K562 (cell line): Measurements from ENCODE around the gene FARP1. TPM values are rescaled to one million over a fixed set of nuclear protein-coding genes. Genes with fewer than 3 reads are reported as not detected.

Experiments used
- MEF2A ChIP-seq: IDR thresholded peaks from 2 replicates; pipeline ENCODE4 v1.6.1; 2011; ENCODE audit warnings: low read depth, mild to moderate bottlenecking, low read length, moderate library complexity; ENCODE audit not compliant: control insufficient read depth
- PRPF4 ChIP-seq: fragments of 200-400 bp; formaldehyde crosslinking; IDR thresholded peaks from one replicate; pipeline ENCODE4 v1.6.1; 2017; ENCODE audit warnings: low read length, low read depth, mild to moderate bottlenecking; ENCODE audit not compliant: insufficient read depth, poor library complexity, severe bottlenecking
- SAP30 ChIP-seq: fragments of 200-600 bp; sonication (generic); IDR thresholded peaks from 2 replicates; pipeline ENCODE4 v1.6.1; 2012; ENCODE audit warnings: borderline replicate concordance, low read depth, mild to moderate bottlenecking, moderate library complexity, low read length, control low read depth, inconsistent platforms; ENCODE audit not compliant: insufficient read depth, poor library complexity, severe bottlenecking
- polyA plus RNA-seq, 8 experiments: library from polyadenylated mRNA; depleted of rRNA in 4 of 8; stranded (reverse) in 5 of 8; unstranded in 3 of 8; fragments of >200 nt; fragmentation: Nextera tagmentation in 2 of 8; fragmentation: Illumina TruSeq in 1 of 8; extraction: Ambion mirVana in 2 of 8; extraction: Trizol in 1 of 8; gene quantifications; 2 replicates each; pipeline versions ENCODE4 v1.2.1 to v1.2.3, GENCODE V29; 2011 to 2014; ENCODE audit warnings: inconsistent platforms in 1 of 8, missing spikeins in 1 of 8
- total RNA-seq, 7 experiments: library from RNA; depleted of rRNA in 6 of 7; stranded (reverse); fragments of >200 nt in 6 of 7; fragmentation: Illumina TruSeq in 2 of 7; extraction: Trizol in 2 of 7; gene quantifications; 2 replicates each; pipeline versions ENCODE4 v1.2.1 to v1.2.3, GENCODE V29; 2011 to 2021; ENCODE audit warnings: low replicate concordance in 1 of 7
- TF ChIP-seq, protein P1 (sequence below), 2 experiments: fragments of 450-650 bp; IDR thresholded peaks; 2 replicates each; pipeline ENCODE4 v1.6.1; 2016; ENCODE audit warnings: mild to moderate bottlenecking in 2 of 2, borderline replicate concordance in 1 of 2, low read depth in 1 of 2, moderate library complexity in 1 of 2
- TF ChIP-seq, protein P2 (sequence below): fragments of 250-450 bp; sonication (Bioruptor Pico); IDR thresholded peaks from 2 replicates; pipeline ENCODE4 v1.8.0; 2021; ENCODE audit warnings: moderate library complexity, mild to moderate bottlenecking, inconsistent platforms

Gene FARP1
- total and polyA plus RNA-seq, 9 of the 15 experiments (the other 6 are each of a cell fraction or from before 2014, with no cell fraction given), result 0.03 to 0.29 (median 0.05) TPM; not detected in 3

DNA sequence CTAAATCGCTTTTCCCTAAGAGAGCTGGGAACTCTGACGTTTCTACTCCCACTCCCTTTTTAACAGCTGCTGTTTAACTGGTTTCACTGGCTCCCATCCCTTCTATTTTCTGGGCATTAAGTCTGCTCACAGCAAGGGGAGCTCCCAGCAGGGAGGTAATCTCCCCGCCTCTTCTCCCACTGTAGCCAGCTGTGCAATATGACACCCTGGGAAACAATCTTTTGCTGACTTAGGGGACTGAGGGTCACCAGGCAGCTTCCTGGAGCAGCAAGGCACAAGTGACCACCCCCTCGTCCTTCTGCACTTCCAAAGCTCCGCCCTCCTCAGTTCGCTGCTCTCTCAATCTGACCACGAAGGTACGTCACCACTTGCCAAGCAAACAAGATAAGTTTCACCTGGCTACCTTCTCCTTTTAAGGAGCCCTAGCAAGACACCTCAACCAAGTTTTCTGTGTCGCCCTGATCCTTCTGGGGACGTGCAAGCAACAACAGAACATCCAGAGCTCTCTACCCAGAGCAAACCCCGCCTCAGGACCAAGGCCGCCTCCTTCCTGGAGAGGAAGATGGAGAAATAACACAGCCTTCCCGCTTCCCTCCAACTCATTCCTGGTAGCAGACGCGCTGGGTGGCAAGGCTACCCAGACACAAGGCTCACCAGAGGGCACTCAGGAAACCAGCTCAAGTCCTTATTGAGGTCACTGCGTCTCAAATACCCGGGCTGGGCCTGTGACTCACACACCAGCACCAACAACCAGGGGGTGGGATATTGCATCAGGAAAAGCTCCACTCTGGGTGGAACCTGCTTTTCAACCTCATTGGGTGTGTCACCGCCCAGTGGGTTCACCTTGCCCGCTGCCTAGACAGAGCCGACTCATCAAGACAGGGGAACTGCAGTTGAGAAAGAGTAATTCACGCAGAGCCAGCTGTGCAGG, 341.7 kb downstream of the FARP1 start (continued):
- no peak for TF ChIP-seq PRPF4
- TF ChIP-seq, protein P1, sequence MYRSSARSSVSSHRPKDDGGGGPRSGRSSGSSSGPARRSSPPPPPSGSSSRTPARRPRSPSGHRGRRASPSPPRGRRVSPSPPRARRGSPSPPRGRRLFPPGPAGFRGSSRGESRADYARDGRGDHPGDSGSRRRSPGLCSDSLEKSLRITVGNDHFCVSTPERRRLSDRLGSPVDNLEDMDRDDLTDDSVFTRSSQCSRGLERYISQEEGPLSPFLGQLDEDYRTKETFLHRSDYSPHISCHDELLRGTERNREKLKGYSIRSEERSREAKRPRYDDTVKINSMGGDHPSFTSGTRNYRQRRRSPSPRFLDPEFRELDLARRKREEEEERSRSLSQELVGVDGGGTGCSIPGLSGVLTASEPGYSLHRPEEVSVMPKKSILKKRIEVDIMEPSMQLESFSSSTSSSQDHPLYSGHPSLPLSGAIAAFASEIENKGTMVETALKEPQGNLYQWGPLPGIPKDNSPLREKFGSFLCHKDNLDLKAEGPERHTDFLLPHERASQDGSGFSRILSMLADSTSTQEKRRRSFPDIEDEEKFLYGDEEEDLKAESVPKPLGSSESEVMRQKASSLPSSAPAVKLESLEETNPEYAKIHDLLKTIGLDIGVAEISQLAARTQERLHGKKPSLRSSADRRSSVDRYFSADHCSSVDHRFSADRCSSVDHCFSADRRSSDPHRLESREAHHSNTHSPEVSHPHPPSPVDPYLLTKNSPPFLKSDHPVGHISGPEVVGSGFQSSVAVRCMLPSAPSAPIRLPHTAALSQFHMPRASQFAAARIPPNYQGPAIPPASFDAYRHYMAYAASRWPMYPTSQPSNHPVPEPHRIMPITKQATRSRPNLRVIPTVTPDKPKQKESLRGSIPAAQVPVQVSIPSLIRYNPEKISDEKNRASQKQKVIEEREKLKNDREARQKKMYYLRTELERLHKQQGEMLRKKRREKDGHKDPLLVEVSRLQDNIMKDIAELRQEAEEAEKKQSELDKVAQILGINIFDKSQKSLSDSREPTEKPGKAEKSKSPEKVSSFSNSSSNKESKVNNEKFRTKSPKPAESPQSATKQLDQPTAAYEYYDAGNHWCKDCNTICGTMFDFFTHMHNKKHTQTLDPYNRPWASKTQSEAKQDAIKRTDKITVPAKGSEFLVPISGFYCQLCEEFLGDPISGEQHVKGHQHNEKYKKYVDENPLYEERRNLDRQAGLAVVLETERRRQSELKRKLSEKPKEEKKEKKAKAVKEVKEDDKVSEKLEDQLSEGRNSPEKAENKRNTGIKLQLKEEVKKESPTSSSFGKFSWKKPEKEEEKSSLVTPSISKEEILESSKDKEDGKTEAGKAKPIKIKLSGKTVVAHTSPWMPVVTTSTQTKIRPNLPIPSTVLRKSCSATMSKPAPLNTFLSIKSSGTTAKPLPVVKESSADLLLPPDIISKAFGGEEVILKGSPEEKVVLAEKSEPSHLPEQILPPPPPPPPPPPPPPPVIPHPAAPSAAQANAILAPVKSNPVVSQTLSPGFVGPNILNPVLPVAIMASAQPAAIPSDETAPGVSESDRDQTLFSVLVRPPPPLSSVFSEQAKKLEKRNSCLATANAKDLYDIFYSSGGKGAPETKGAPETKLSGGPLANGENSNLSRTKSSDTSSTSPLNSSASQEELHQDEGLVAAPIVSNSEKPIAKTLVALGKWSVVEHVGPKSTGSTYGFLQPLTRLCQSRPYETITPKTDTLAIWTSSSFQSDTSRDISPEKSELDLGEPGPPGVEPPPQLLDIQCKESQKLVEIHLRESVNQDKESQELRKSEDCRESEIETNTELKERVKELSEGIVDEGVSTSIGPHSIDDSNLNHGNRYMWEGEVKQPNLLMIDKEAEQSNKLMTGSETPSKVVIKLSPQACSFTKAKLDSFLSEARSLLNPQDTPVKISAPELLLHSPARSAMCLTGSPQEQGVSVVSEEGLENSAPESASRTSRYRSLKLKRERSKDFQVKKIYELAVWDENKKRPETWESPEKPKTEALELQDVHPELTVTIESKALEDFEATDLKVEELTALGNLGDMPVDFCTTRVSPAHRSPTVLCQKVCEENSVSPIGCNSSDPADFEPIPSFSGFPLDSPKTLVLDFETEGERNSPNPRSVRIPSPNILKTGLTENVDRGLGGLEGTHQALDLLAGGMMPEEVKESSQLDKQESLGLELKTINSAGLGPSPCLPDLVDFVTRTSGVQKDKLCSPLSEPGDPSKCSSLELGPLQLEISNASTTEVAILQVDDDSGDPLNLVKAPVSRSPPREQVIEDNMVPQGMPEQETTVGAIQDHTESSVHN (IDR thresholded peaks at IDR 0.05; ENCODE audit: borderline replicate concordance in 1 of 2, low read depth in 1 of 2), result peak in 1 of 2 experiments; percentile 51; a peak in 1 of 4 replicates
- TF ChIP-seq, protein P2, sequence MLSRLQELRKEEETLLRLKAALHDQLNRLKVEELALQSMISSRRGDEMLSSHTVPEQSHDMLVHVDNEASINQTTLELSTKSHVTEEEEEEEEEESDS (CRISPR knock-in tag), result no peak
- TF ChIP-seq MEF2A, result no peak
- TF ChIP-seq SAP30, result no peak
